Transverse colon (tissue), 4 donors: Measurements from ENCODE around the gene GABPB2. TPM values are rescaled to one million over a fixed set of nuclear protein-coding genes. Genes with fewer than 3 reads are reported as not detected.
A peak's percentile ranks its signal among the peaks of the same experiment; 100 is the strongest.

Experiments
- DNase-seq: peaks from one replicate; pipeline ENCODE4 v3.0.0-alpha.2; 2019
- H3K27ac ChIP-seq, 4 donors: fragments of 200-600 bp; sonication (generic); 2 replicates each; pipeline ENCODE4 v1.5.1; 2016 to 2018; ENCODE audit warnings: inconsistent platforms in 4 of 4
- H3K27me3 ChIP-seq: fragments of 200-600 bp; sonication (generic); 2 replicates; pipeline ENCODE4 v1.5.1; 2017; ENCODE audit warnings: inconsistent platforms
- H3K36me3 ChIP-seq, 4 donors: fragments of 200-600 bp; sonication (generic); 2 replicates each; pipeline ENCODE4 v1.5.1; 2017 to 2019; ENCODE audit warnings: inconsistent platforms in 4 of 4
- H3K4me1 ChIP-seq, 4 donors: fragments of 200-600 bp; sonication (generic); 2 replicates each; pipeline ENCODE4 v1.5.1; 2017 to 2020; ENCODE audit warnings: inconsistent platforms in 4 of 4
- H3K4me3 ChIP-seq, 4 donors: fragments of 200-600 bp; sonication (generic); 1 replicate in 1 of 4; 2 replicates in 3 of 4; pipeline versions ENCODE4 v1.5.1 to v1.6.1; 2017 to 2019; ENCODE audit warnings: inconsistent platforms in 4 of 4
- H3K9me3 ChIP-seq, 2 donors: fragments of 200-600 bp; sonication (generic); 2 replicates each; pipeline ENCODE4 v1.5.1; 2017 to 2019; ENCODE audit warnings: inconsistent platforms in 2 of 2
- CTCF ChIP-seq, 5 experiments: fragments of 200-600 bp in 3 of 5; fragments of 450-650 bp in 2 of 5; sonication (generic) in 3 of 5; IDR thresholded peaks; 1 replicate in 2 of 5; 2 replicates in 3 of 5; pipeline ENCODE4 v1.5.1; 2016 to 2017; ENCODE audit warnings: antibody characterized with exemption in 5 of 5, inconsistent platforms in 3 of 5, mild to moderate bottlenecking in 2 of 5, moderate library complexity in 1 of 5
- EP300 ChIP-seq: sonication (generic); formaldehyde crosslinking; IDR thresholded peaks from one replicate; pipeline ENCODE4 v1.6.1; 2017; ENCODE audit warnings: antibody characterized with exemption, low read depth
- POLR2A ChIP-seq: fragments of 450-650 bp; IDR thresholded peaks from one replicate; pipeline ENCODE4 v1.6.1; 2016; ENCODE audit warnings: antibody characterized with exemption, mild to moderate bottlenecking, moderate library complexity
- POLR2AphosphoS5 ChIP-seq, 3 donors: sonication (generic); formaldehyde crosslinking; IDR thresholded peaks; one replicate each; pipeline ENCODE4 v1.6.1; 2016; ENCODE audit warnings: antibody characterized with exemption in 3 of 3
- WGBS, 2 donors: methylation state at CpG; one replicate each; pipeline ENCODE4 v1.1.5; 2018; ENCODE audit warnings: low coverage in 1 of 2; 5-methylcytosine and 5-hydroxymethylcytosine counted together
- in situ Hi-C, 4 donors: fragments of 200-750 bp; cut with MboI; loops; one replicate each; pipeline versions ENCODE4 v1.15.0 to v1.15.1; 2017; ENCODE audit warnings: low sequenced_read_pairs in 3 of 4, low pct_ligation_motif_present in 1 of 4, low pct_unique_long_range_greater_than_20kb in 1 of 4
- intact Hi-C: fragments of 100-400 bp; cut with DNase I; formaldehyde crosslinking; loops from one replicate; pipeline ENCODE4 v1.15.1; 2023; ENCODE audit warnings: low total_unique reads
- total RNA-seq, 4 donors: library from RNA; depleted of rRNA; stranded (reverse); fragments of >200 nt; gene quantifications; one replicate each; pipeline ENCODE4 v1.1.0, GENCODE V29; 2016

GABPB2 gene
- total RNA-seq, 4 donors from 2014 or later, result 9.6 to 19.8 (median 10.2) TPM

- WGBS, 2 donors, result 1% methylated on average over 26 of the region's 26 CpGs; no CpG with 5 or more reads in 1 of the 2 donors
- TF ChIP-seq POLR2A (no peak), EP300 (no peak), POLR2AphosphoS5 (IDR thresholded peaks at IDR 0.05) (no peak), CTCF (IDR thresholded peaks at IDR 0.05) (no peak)
- intact Hi-C loops (no loop called here), in situ Hi-C loops (no loop called here)
- H3K27me3 ChIP-seq, result peaks cover 9% of the 10 kb centered on the region
- peaks cover 3 to 30% (median 18%) of the 10 kb centered on the region in 4 donors for H3K4me1 ChIP-seq
- H3K4me3 ChIP-seq, result peak overlapping the region; percentile 68 to 80 (median 76)
- no peaks in the 10 kb centered on the region for H3K9me3 ChIP-seq
- peak overlapping the region; percentile 63 to 87 (median 78) for H3K27ac ChIP-seq
- DNase-seq, result no peak
- H3K36me3 ChIP-seq, result no peaks in the 10 kb centered on the region
Observed at GRCh38 chr1:151146072-151146411, 75.5 kb downstream of the GABPB2 start.

DNA sequence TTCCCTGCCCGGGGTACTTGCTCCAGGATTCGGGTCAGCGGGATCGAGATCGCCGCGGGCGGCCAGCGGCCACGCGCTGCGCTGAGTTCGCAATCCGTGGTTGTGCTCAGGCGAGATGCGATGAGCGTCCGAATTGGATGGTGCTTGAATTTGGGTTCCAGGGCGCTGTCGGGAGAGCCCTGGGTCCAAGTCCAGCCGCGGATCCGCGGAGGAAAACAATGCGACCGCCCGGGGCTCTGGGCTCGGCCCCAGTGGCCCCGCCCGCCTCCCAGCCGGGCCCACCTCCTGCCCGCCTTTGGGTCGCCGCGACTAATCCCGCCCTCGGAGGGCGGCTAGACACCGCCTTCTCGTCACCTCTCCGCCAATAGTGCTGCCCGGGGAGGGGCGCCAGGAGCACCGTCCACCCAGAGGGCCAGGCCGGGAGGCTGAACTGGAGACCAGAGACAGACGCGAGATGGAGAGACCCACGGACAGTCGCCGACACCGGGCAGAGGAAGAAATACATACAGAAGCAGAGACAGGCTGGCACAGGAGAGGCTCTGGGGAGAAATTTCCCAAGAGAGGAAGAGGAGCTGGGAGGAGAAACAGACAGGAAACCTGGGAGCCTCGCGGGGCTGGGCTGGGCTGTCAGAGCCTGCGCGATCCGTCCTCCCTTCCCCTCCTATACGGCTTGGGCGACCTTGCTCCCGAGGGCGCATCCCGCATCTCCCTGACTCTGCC lies 76.0 kb downstream of the GABPB2 start, which contains the start of gene SEMA6C:
Gene SEMA6C (minus strand): TSS at position 220 of the 720 bp plus-strand sequence. CDS start 4,010 bp downstream, outside the sequence.
- Histone ChIP-seq H3K27ac (peak within 1 kb of the TSS; percentile 63 to 87 (median 78)), H3K4me1 (peaks cover 3 to 30% (median 18%) of the 10 kb centered on the region in 4 donors), H3K4me3 (peak within 1 kb of the TSS; percentile 68 to 80 (median 76)), H3K27me3 (peaks cover 9% of the 10 kb centered on the region), H3K36me3 (no peaks in the 10 kb centered on the region), H3K9me3 (no peaks in the 10 kb centered on the region)
- TF ChIP-seq POLR2A (peak; percentile 54), CTCF (IDR thresholded peaks at IDR 0.05) (no peak), EP300 (no peak), POLR2AphosphoS5 (IDR thresholded peaks at IDR 0.05) (peak; percentile 65 to 79 (median 76))
- intact Hi-C loops (no loop called here), in situ Hi-C loops (no loop called here)
- 1% methylated on average over 60 of the region's 61 CpGs; no CpG with 5 or more reads in 1 of the 2 donors for WGBS, 2 donors
- peak; percentile 95 for DNase-seq

DNA sequence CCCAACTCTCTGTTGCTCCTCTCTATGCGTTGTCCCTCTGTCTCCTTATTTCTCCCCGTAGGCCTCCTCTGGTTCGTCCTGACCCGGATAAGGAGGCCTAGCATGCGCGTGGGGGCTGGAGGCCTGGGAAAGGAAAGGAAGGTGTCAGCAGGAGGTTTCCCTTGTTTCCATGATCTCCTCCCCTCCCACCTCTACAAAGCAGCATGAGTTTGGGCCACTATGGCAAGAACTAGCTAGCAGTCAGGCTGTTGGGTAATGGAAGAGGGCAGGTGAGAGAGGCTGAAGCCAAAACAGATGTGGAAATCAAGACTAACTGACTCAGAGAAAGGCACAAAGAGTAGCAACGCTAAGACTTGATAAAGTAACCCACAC lies 76.6 kb downstream of the GABPB2 start:
- H3K27me3 ChIP-seq, result peaks cover 9% of the 10 kb centered on the region
- in situ Hi-C loops (no loop called here), intact Hi-C loops (no loop called here)
- no peak for TF ChIP-seq CTCF (IDR thresholded peaks at IDR 0.05)
- no peak for TF ChIP-seq POLR2A
- no peak for TF ChIP-seq EP300
- no peak for TF ChIP-seq POLR2AphosphoS5 (IDR thresholded peaks at IDR 0.05)
- DNase-seq, result no peak
- peaks cover 3 to 30% (median 18%) of the 10 kb centered on the region in 4 donors for H3K4me1 ChIP-seq
- H3K27ac ChIP-seq, result peak overlapping the region; percentile 63 to 87 (median 78)
- no peaks in the 10 kb centered on the region for H3K9me3 ChIP-seq
- H3K36me3 ChIP-seq, result no peaks in the 10 kb centered on the region
- peak overlapping the region; percentile 21 to 80 (median 72) for H3K4me3 ChIP-seq
- 10 to 23% methylated on average over 2 to 7 of the region's 7 CpGs for WGBS, 2 donors

GRCh38 chr1:151147665-151148064 lies 77.1 kb downstream of the GABPB2 start:
- H3K36me3 ChIP-seq, result no peaks in the 10 kb centered on the region
- no peak for DNase-seq
- H3K4me1 ChIP-seq, result peaks cover 3 to 30% (median 18%) of the 10 kb centered on the region in 4 donors
- 88 to 96% methylated on average over 1 to 2 of the region's 2 CpGs for WGBS, 2 donors
- no peak overlapping the region for H3K4me3 ChIP-seq
- H3K27ac ChIP-seq, result peak overlapping the region; percentile 63 to 87 (median 78)
- H3K27me3 ChIP-seq, result peaks cover 9% of the 10 kb centered on the region
- no peak for TF ChIP-seq POLR2A
- TF ChIP-seq POLR2AphosphoS5 (IDR thresholded peaks at IDR 0.05), result no peak
- no peak for TF ChIP-seq CTCF (IDR thresholded peaks at IDR 0.05)
- TF ChIP-seq EP300, result no peak
- in situ Hi-C loops, result no loop called here
- H3K9me3 ChIP-seq, result no peaks in the 10 kb centered on the region
- intact Hi-C loops, result no loop called here
